Kidney glomerular epithelial cell (primary cell): ENCODE measurements around the gene PHF20.
"Not testable (repeated sequence)": the region's sequence is repeated elsewhere in the genome, so short reads cannot be mapped to it uniquely, and the experiment has no call there.

ENCODE experiments used
- DNase-seq: peaks from one replicate; lab custom pipeline; 2025; lab: John Stamatoyannopoulos, UW

Gene PHF20

GRCh38 chr20:35886537-35886936 lies 114.7 kb downstream of the PHF20 start:
- no peak for DNase-seq

DNA sequence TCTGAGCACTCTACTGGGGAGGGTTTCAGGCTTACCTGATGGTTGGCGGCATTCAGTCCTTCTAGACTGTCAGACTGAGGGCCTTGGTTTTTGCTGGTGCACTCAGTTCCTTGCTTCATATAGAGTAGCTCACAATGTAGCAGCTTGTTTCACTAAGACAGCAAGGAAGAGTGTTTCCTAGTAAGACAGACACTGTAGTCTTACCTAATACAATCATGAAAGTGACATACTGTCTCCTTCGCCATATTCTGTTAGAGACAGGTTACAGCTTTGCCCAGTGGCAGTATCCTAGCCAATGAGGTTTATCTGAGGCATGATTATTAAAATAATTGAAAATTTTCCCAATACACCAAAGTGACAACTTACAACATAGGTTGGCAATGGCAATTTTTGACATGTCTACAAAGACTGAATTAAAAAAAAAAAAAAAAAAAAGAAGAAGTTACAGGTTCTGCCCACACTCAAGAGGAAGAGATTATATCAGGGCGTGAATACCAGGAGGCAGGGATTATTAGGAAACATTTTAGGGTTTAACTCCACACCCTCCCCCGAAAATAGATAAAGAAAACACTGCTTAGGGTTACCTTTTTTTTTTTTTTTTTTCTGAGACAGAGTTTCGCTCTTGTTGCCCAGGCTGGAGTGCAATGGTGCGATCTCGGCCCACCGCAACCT lies 115.7 kb downstream of the PHF20 start:
- no peak for DNase-seq

DNA sequence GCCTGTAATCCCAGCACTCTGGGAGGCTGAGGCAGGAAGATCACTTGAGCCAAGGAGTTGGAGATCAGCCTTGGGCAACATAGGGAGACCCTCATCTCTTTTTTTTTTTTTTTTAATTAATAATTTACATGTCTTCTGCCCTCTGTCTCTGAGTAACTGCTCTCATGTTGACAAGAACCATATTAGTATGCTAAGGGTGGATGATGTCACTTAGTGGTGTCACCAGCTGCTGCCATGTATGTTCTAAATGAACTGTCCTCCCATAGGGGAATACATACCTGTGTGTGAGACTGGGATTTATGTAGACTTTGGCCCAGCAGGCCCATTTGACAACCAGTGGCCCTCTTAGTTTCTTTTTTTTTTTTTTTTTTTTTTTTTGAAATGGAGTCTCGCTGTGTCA lies 116.8 kb downstream of the PHF20 start:
- no peak for DNase-seq

GRCh38 chr20:35891375-35891774 lies 119.6 kb downstream of the PHF20 start:
- no peak for DNase-seq

- DNase-seq: no peak
These were observed 121.1 kb downstream of the PHF20 start for GRCh38 chr20:35892871-35893270.

GRCh38 chr20:35893942-35894341 lies 122.1 kb downstream of the PHF20 start:
- DNase-seq: no peak

GRCh38 chr20:35895516-35895915 lies 123.7 kb downstream of the PHF20 start:
- not testable (repeated sequence) for DNase-seq

DNA sequence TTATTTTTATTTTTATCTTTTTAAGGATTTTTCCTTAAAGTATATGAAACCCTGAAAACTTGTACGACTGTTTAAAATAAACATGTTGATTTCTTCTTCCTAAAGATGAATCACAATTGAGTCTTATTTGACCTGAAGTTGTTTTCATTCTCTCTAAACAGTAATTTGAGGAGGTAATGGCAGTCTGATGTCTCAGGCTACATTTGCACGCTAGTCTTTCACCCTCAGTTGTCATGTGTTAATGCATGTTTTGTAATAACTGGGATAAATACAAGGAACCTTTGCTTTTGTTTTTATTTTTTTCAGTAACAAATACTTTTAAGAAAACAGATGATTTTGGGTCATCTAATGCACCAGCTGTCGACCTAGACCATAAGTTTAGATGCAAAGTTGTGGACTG lies 127.2 kb downstream of the PHF20 start:
- no peak for DNase-seq

DNA sequence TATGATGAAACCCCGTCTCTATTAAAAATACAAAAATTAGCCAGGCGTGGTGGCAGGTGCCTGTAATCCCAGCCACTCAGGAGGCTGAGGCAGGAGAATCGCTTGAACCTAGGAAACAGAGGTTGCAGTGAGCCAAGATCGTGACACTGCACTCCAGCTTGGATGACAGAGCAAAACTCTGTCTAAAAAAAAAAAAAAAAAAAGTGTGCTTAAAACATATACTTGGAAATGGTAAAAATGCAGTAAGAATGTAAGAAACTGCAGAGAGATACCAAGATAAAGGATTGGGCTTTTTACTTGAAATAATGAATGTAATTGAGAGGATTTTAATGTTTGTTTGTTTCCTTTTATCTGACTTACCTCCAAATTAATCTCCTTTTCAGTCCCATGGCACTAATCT lies 129.4 kb downstream of the PHF20 start:
- DNase-seq: not testable (repeated sequence)

DNA sequence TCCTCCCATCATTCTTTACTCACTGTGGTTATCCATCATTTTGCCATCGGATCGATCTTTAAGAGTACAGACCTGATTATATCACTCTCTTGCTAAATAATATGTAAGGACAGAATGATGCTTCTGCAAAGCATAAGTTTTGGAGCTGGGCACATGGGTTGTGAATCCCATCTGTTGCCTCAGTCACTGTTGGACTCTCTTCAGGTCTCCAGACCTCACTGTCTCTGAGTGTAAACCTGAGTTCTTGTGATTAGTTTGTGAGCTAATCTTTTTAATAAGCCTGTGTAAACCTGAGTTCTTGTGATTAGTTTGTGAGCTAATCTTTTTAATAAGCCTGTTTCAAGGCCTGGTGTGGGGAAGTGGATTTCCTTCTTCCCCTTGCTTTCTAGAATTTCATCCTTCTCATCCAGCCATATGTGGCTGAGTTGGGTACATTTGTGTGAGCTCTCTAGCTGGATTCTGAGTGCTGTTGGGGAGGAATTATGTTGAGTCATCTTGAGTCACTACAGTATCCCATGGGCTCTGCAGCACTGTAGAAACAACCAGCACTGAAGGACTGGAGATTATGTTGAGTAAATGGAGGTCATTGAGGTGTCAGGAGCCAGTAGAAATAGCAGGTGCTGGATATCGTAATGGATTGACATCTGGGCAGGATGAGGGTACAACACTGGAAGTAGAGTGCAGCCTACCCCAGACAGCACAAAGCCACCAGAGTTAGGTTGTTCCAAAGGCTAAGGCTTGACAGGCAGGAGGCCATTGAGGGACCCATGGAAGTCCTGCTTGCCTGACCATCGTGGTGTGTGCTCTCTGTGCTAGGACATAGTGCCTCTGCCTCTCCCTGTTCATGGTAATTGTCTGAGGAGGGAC lies 130.1 kb downstream of the PHF20 start:
- peak; percentile 55 for DNase-seq

- no peak for DNase-seq
These were observed 130.7 kb downstream of the PHF20 start for GRCh38 chr20:35902545-35902941.

GRCh38 chr20:35903843-35904242 lies 132.0 kb downstream of the PHF20 start:
- DNase-seq: no peak

GRCh38 chr20:35904982-35905663 lies 133.3 kb downstream of the PHF20 start:
- DNase-seq: no peak

DNA sequence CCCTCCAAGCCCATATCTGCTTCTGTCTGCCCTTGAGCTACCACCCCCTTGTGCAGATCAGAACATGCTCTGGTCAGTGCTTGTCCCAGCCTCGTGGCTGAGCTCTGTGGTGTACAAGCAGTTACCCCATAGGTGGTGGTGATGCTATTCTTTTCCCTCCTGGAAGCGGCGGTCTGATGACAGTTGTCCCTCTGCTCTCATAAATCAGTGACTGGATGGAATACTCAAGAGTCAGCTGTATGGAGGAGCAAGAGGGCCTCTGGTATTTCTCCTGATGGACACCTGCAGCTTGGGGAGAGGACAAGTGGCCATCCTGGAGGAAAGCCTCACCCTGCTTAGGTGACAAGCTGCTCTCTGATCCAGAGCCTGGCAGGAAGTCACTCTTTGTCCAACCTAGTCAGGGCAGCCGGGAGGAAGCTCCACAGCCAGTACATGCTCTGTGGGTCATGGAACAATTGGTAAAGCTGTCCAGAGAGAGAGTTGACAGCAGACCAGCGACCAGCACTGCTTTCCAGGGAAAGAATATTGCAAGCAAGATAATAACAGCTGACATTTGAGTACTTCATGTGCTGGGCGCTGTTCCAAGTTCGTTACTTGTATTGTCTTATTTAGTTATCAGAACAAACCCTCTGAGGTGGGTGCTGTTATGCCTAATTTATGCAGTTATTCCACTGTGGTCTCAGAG lies 135.3 kb downstream of the PHF20 start:
- no peak for DNase-seq

GRCh38 chr20:35908007-35908406 lies 136.2 kb downstream of the PHF20 start:
- DNase-seq: no peak

DNA sequence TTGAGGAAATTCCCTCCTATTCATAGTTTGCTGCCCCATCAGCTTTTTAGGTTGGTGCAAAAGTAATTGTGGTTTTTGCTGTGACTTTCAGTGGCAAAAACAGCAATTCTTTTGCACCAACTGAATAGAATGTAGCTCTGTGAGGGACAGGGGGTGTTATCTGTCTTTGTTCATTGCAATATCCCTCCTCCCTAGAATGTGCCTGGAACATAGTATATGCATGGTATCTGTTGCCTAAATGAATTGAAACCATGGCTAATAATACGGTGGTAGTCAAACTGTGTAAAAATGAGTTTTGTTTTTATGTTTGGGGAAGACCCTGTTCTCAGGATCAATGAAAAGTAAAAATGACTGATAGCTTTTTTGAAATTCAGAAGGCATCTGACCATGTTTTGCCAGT lies 137.4 kb downstream of the PHF20 start:
- no peak for DNase-seq

DNA sequence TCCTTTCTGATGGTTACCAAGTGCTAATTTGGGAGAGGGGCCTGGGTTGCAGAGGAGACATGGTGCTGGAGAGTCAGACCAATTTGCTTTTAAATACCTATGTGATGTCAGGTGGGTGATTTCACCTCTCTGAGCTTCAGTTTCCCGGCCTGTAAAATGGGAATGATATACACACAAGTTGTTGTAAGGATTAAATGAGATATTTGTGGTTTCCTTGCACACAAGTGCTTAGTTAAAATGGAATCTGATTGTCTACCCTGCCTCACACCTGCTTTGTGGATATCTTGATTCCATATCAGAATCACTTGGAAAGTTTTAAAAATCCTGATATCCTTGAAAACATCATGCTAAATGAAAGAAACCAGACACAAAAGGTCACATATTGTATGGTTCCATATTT lies 138.0 kb downstream of the PHF20 start:
- DNase-seq: no peak

GRCh38 chr20:35910254-35910653 lies 138.4 kb downstream of the PHF20 start:
- no peak for DNase-seq

GRCh38 chr20:35912881-35913280 lies 141.1 kb downstream of the PHF20 start:
- DNase-seq: no peak

DNA sequence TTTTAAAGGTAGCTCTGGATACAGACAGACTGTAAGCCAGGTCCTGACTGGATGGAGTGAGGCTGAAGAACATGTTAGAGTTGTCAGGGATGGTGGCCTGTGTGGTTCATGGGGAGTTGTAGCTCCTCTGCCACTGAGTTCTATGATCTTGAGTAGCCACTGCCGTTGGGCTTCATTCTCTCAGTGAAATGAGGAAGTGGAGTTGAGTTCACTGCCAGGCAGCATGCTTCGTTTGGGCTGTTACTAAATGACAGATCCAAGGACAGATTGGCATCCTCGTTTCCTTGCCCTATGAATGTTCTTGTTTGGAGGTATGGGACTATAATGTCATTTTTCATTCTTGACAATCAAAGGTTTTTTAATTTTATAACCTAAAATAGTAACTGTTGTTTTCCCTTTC lies 145.3 kb downstream of the PHF20 start:
- no peak for DNase-seq

GRCh38 chr20:35918021-35918420 lies 146.2 kb downstream of the PHF20 start:
- DNase-seq: no peak

DNA sequence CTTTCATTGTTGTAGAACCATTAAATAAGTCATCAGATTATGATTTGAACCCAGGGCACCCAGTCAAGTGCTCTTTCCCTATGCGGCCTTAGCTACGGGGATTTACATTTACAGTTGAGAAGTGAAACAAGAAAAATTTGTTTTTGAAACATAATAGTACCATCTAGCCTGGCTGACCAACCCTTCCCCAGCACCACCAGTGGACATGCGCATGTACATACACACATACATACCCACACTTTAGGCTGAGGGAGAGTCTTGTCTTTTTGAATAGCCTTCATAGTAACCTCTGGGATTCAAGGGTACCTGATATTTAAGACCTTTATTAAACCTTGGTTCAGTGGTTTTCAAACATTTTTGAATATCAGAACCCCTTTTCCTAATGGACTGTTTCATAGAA lies 148.7 kb downstream of the PHF20 start:
- DNase-seq: no peak
